Activated naive CD8-positive, alpha-beta T cell treated with anti-CD3 and anti-CD28 coated beads, Interleukin-2, amount 50 U/mL, for 16 hours (primary cell): Measurements from ENCODE around the gene COG3.
"Not testable (repeated sequence)": the region's sequence is repeated elsewhere in the genome, so short reads cannot be mapped to it uniquely, and the experiment has no call there.

Experiments
- DNase-seq: peaks from one replicate; pipeline ENCODE4 v3.0.0-alpha.2; 2020; ENCODE audit warnings: low read depth, low spot score

The COG3 gene

GRCh38 chr13:45464687-45465453 is at the start of gene COG3:
TSS of gene COG3 (plus strand) at chr13:45464939. CDS start at chr13:45465037, 98 bp downstream.
- DNase-seq, result peak; percentile 93

- DNase-seq, result no peak
These were observed 49.6 kb upstream of the COG3 start for GRCh38 chr13:45415112-45415511.

GRCh38 chr13:45416516-45417128 is 48.1 kb upstream of the COG3 start:
- no peak for DNase-seq

GRCh38 chr13:45417790-45418534 is 46.8 kb upstream of the COG3 start, which contains the start of gene SLC25A30:
TSS of gene SLC25A30 (minus strand) at chr13:45418373. CDS start at chr13:45411425, 6,948 bp downstream.
- DNase-seq, result peak; percentile 86

- not testable (repeated sequence) for DNase-seq
These were observed 45.4 kb upstream of the COG3 start for GRCh38 chr13:45419389-45419788.

GRCh38 chr13:45419945-45420344 is 44.8 kb upstream of the COG3 start:
- no peak for DNase-seq

GRCh38 chr13:45422731-45423292 is 41.9 kb upstream of the COG3 start:
- DNase-seq, result no peak

- not testable (repeated sequence) for DNase-seq
These were observed 38.5 kb upstream of the COG3 start for GRCh38 chr13:45426056-45426841.

- no peak for DNase-seq
These were observed 31.9 kb upstream of the COG3 start for GRCh38 chr13:45432737-45433380.

- no peak for DNase-seq
These were observed 31.4 kb upstream of the COG3 start for GRCh38 chr13:45433381-45433790.

GRCh38 chr13:45434556-45435371 is 30.0 kb upstream of the COG3 start:
- no peak for DNase-seq

- DNase-seq, result no peak
These were observed 28.4 kb upstream of the COG3 start for GRCh38 chr13:45436332-45436731.

- DNase-seq, result no peak
These were observed 27.8 kb upstream of the COG3 start for GRCh38 chr13:45436953-45437352.

- DNase-seq, result no peak
These were observed 26.8 kb upstream of the COG3 start for GRCh38 chr13:45437947-45438346.

- no peak for DNase-seq
These were observed 25.7 kb upstream of the COG3 start for GRCh38 chr13:45439008-45439407.

- DNase-seq, result no peak
These were observed 24.8 kb upstream of the COG3 start for GRCh38 chr13:45439781-45440462.

GRCh38 chr13:45441633-45442032 is 23.1 kb upstream of the COG3 start:
- no peak for DNase-seq

GRCh38 chr13:45445053-45445452 is 19.7 kb upstream of the COG3 start:
- DNase-seq, result no peak

- DNase-seq, result no peak
These were observed 18.6 kb upstream of the COG3 start for GRCh38 chr13:45446181-45446580.
